ENCODE measurements around the gene TGFBR3L.

The TGFBR3L gene

DNA sequence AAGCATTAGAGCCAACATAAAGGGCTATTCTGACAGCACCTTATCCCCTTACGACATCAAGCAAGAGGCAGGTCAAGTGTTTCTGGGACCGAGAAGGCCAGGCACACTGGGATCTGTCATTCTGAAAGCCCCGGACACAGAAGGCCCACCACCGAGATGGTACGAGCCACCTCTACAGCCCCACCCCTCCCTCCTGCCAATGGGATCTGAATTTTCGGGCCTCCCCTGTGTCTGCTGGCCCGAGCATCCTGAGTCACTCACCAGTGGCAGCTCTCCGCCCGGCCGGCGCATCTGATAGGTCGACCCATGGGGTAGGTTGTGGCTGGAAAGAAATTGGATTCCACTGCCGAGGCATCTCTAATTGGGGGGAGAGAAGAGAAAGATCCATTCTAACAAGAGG lies 26.2 kb downstream of the TGFBR3L start:
- H3K4me3 ChIP-seq (ENCODE audit: low read length) = no peak overlapping the region
- DNase-seq (ENCODE audit: low read depth) = no peak
- TF ChIP-seq, protein P1, sequence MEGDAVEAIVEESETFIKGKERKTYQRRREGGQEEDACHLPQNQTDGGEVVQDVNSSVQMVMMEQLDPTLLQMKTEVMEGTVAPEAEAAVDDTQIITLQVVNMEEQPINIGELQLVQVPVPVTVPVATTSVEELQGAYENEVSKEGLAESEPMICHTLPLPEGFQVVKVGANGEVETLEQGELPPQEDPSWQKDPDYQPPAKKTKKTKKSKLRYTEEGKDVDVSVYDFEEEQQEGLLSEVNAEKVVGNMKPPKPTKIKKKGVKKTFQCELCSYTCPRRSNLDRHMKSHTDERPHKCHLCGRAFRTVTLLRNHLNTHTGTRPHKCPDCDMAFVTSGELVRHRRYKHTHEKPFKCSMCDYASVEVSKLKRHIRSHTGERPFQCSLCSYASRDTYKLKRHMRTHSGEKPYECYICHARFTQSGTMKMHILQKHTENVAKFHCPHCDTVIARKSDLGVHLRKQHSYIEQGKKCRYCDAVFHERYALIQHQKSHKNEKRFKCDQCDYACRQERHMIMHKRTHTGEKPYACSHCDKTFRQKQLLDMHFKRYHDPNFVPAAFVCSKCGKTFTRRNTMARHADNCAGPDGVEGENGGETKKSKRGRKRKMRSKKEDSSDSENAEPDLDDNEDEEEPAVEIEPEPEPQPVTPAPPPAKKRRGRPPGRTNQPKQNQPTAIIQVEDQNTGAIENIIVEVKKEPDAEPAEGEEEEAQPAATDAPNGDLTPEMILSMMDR (IDR thresholded peaks at IDR 0.05; ENCODE audit: insufficient read depth, low read depth, low read length, missing control alignments) = no peak

DNA sequence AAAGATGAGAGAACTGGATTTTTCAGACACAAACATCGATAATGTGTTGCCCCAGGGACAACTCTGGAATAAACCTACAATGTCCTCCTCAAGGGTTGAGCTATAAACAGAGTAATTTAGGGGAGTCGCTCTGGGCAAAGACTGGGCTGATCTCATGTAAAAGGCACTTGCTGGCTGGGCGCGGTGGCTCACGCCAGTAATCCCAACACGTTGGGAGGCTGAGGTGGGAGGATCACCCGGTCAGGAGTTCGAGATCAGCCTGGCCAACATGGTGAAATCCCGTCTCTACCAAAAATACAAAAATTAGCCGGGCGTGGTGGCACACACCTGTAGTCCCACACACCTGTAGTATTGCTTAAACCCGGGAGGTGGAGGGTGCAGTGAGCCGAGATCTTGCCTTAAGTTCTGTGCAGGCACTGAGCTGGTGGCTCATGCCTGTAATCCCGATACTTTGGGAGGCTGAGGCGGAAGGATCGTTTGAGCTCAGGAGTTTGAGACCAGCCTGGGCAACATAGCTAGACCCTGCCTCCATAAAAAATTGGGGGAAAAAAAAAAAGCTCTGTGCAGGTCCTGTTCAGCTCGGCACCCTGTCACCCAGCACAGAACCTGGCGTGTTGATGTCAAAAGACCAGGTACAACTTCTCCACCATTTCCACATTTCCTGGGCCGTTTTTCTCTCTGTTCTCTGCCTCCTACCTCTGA lies 27.4 kb downstream of the TGFBR3L start:
- H3K4me3 ChIP-seq (ENCODE audit: low read length) = peak overlapping the region; percentile 96
- TF ChIP-seq, protein P1 (IDR thresholded peaks at IDR 0.05; ENCODE audit: insufficient read depth, low read depth, low read length, missing control alignments) = no peak
- DNase-seq (ENCODE audit: low read depth) = no peak

DNA sequence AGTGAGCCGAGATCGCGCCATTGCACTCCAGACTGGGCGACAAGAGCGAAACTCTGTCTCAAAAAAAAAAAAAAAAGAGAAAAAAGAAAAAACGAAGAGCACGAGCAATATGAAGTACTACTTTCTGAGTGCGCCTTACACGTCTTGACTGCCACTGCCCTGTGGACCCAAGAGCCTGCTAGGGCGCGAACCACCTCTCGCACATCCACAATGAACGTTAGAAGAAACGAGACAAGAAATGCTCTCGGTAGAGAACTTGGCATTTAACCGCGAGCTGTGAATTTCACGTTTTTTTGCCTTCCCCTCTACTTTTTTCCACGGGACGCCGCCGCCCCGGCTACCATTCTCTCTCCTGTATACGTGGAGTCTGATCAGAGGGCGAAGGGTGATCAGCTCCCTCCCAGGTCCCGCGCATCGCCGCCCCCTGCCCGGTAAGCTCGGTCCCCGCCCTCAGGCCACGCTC lies 28.4 kb downstream of the TGFBR3L start:
- TF ChIP-seq, protein P1 (IDR thresholded peaks at IDR 0.05; ENCODE audit: insufficient read depth, low read depth, low read length, missing control alignments) = no peak
- H3K4me3 ChIP-seq (ENCODE audit: low read length) = peak overlapping the region; percentile 96
- no peak for DNase-seq (ENCODE audit: low read depth)

DNA sequence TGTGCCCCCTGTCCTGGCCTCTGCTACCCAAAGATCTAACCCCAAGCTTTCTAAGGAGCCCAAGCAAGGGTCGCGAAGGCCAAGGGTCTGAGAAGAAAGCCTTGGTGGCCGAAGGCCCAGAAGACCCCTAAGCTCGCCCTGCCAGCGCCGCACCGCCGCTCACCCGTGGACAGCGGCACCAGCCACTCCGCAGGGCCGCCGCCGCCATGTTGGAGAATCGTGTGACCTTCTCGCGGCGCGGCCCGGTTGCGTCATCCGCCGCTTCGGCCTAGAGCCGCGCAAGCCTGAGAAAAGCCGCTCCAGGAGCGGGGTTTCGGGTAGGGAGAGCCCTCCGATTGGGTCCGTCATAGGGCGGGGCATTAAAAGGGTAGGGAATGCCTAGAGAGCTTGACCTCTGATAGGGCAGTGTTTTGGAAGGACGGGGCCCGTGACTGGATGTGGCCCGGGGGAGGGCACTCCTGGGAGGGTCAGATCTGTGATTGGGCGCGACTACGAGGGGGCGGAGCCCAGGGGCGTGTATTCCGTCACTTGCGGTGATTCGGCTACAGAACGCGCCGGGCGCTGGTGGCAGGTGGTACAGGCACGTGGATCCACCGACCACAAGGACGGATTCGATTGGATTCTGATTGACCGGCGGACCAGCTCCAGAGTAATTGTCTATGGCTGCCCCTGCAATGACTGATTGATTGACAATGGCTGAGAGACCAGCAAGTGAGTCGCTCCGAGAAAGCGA lies 29.0 kb downstream of the TGFBR3L start, which contains the start of gene TIMM44:
Gene TIMM44 (minus strand): TSS at position 223 of the 733 bp plus-strand sequence. CDS start 15 bp downstream, at position 208.
- TF ChIP-seq, protein P1 (IDR thresholded peaks at IDR 0.05; ENCODE audit: insufficient read depth, low read depth, low read length, missing control alignments) = no peak
- DNase-seq (ENCODE audit: low read depth) = peak; percentile 100
- peak within 1 kb of the TSS; percentile 96 for H3K4me3 ChIP-seq (ENCODE audit: low read length)

DNA sequence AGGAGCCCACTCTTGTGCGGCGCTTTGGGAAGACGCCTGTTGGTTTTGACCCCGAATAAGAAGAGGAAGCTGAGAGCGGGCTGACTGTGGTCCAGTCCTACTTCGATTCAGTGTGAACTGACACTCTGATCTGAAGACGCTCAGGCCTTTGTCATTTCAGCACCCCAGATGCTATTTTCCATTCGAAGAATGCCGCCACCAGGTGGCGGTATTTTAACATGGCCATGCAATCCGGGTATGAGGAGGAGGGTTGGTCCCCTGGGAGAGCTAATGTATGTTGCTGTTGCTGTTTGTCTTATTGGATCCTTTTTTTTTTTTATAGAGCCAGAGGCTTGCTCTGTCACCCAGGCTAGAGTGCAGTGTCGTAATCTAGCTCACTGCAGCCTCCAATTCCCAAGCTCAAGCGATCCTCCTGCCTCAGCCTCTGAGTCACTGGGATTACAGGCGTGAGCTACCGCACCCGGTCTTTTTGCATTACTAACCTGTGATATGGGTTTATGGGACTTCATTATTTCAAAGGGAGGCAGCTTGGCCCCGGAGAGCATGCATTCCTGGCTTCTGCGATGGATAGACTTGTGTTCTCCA lies 29.6 kb downstream of the TGFBR3L start:
- peak overlapping the region; percentile 96 for H3K4me3 ChIP-seq (ENCODE audit: low read length)
- TF ChIP-seq, protein P1 (IDR thresholded peaks at IDR 0.05; ENCODE audit: insufficient read depth, low read depth, low read length, missing control alignments) = peak; percentile 83
- DNase-seq (ENCODE audit: low read depth) = peak; percentile 92

DNA sequence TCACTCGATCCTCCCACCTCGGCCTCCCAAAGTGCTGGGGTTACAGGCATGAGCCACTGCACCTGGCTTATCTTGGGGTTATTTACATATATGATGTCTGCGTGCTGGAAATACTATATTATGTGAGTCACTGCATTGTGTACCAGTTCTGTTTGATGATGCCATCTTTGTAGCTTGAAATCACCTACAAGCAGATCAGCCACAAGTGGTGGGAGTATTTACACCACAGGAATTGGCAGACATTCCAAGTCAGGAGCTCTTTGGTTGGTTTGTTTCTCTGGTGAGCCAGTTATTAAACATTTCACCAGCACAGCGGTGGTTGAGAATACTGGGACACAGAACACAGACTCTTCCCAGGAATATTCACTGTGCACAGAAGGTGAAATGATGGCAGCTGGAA lies 33.3 kb downstream of the TGFBR3L start:
- TF ChIP-seq, protein P1 (IDR thresholded peaks at IDR 0.05; ENCODE audit: insufficient read depth, low read depth, low read length, missing control alignments) = no peak
- peak; percentile 72 for DNase-seq (ENCODE audit: low read depth)
- H3K4me3 ChIP-seq (ENCODE audit: low read length) = no peak overlapping the region
